HEK293 (cell line): Measurements from ENCODE around the gene KDM4C.

Source experiments
- CTCF ChIA-PET: fragments of 350-600 bp; formaldehyde crosslinking; extraction: SDS; loops from one replicate; lab custom pipeline; 2021; ENCODE audit warnings: antibody characterized with exemption; lab: Yijun Ruan, JAX
- POLR2A ChIA-PET: fragments of 300-600 bp; formaldehyde crosslinking; extraction: SDS; loops from one replicate; lab custom pipeline; 2020; ENCODE audit warnings: antibody characterized with exemption, inconsistent platforms; lab: Yijun Ruan, JAX
- H3K27ac ChIP-seq: fragments of 200-500 bp; sonication (Bioruptor generic); 2 replicates; pipeline ENCODE4 v1.5.1; 2014; ENCODE audit warnings: low read depth, low read length, control low read depth, inconsistent platforms; ENCODE audit errors: extremely low read depth
- H3K36me3 ChIP-seq, 2 experiments: fragments of 200-500 bp in 1 of 2; sonication (Bioruptor generic) in 1 of 2; 1 replicate in 1 of 2; 2 replicates in 1 of 2; pipeline ENCODE4 v1.5.1; 2014 to 2017; ENCODE audit warnings: inconsistent platforms in 2 of 2, low read length in 2 of 2; ENCODE audit not compliant: control insufficient read depth in 2 of 2, insufficient read depth in 1 of 2
- H3K4me1 ChIP-seq: fragments of 200-500 bp; sonication (Bioruptor generic); 2 replicates; pipeline ENCODE4 v1.5.1; 2014; ENCODE audit warnings: mild to moderate bottlenecking, low read length, inconsistent platforms; ENCODE audit not compliant: control insufficient read depth, insufficient read depth
- H3K4me3 ChIP-seq: 2 replicates; pipeline ENCODE4 v1.5.1; 2011; ENCODE audit warnings: low read depth, mild to moderate bottlenecking, control low read depth, low read length, moderate library complexity
- H3K9me3 ChIP-seq: fragments of 200-500 bp; sonication (Bioruptor generic); 2 replicates; pipeline ENCODE4 v1.5.1; 2014; ENCODE audit warnings: low read depth, low read length, inconsistent platforms; ENCODE audit not compliant: control insufficient read depth, insufficient read depth
- OSR2 ChIP-seq: fragments of 450-650 bp; formaldehyde crosslinking; IDR thresholded peaks from 2 replicates; pipeline ENCODE4 v1.5.1; 2016; ENCODE audit warnings: missing biosample characterization, missing genetic modification characterization
- SETDB1 ChIP-seq: IDR thresholded peaks from one replicate; pipeline ENCODE4 v1.6.1; 2017; ENCODE audit warnings: mild to moderate bottlenecking, low read length, moderate library complexity, mixed read lengths; ENCODE audit not compliant: insufficient read length
- ZBTB1 ChIP-seq: fragments of 450-650 bp; formaldehyde crosslinking; IDR thresholded peaks from 2 replicates; pipeline ENCODE4 v1.5.1; 2016; ENCODE audit warnings: missing biosample characterization, missing genetic modification characterization
- ZFP41 ChIP-seq: fragments of 450-650 bp; formaldehyde crosslinking; IDR thresholded peaks from 2 replicates; pipeline ENCODE4 v1.5.1; 2016; ENCODE audit warnings: missing biosample characterization, missing genetic modification characterization, borderline replicate concordance
- ZNF433 ChIP-seq: fragments of 450-650 bp; formaldehyde crosslinking; IDR thresholded peaks from 2 replicates; pipeline ENCODE4 v1.5.1; 2016; ENCODE audit warnings: missing biosample characterization, missing genetic modification characterization, low read depth
- ZNF585B ChIP-seq: fragments of 450-650 bp; formaldehyde crosslinking; IDR thresholded peaks from 2 replicates; pipeline ENCODE4 v1.5.1; 2016; ENCODE audit warnings: missing biosample characterization, missing genetic modification characterization
- ZNF658 ChIP-seq: fragments of 450-650 bp; formaldehyde crosslinking; IDR thresholded peaks from 2 replicates; pipeline ENCODE4; 2016; ENCODE audit warnings: missing biosample characterization, missing genetic modification characterization
- ZNF837 ChIP-seq: fragments of 450-650 bp; formaldehyde crosslinking; IDR thresholded peaks from 2 replicates; pipeline ENCODE4 v1.5.1; 2016; ENCODE audit warnings: missing biosample characterization, missing genetic modification characterization
- TF ChIP-seq, protein P1 (sequence below): fragments of 450-650 bp; formaldehyde crosslinking; IDR thresholded peaks from 2 replicates; pipeline ENCODE4 v1.5.1; 2016; ENCODE audit warnings: missing biosample characterization, missing genetic modification characterization
- TF ChIP-seq, protein P2 (sequence below): fragments of 450-650 bp; formaldehyde crosslinking; conservative IDR thresholded peaks from 2 replicates; pipeline ENCODE4 v1.5.1; 2016; ENCODE audit warnings: low read depth, missing biosample characterization, missing genetic modification characterization

The KDM4C gene

GRCh38 chr9:7097785-7098752 is 340.3 kb downstream of the KDM4C start (continued):
- TF ChIP-seq ZNF837 (tag by site-specific recombination) (no peak), ZNF433 (tag by site-specific recombination) (no peak), ZBTB1 (tag by site-specific recombination) (no peak)

DNA sequence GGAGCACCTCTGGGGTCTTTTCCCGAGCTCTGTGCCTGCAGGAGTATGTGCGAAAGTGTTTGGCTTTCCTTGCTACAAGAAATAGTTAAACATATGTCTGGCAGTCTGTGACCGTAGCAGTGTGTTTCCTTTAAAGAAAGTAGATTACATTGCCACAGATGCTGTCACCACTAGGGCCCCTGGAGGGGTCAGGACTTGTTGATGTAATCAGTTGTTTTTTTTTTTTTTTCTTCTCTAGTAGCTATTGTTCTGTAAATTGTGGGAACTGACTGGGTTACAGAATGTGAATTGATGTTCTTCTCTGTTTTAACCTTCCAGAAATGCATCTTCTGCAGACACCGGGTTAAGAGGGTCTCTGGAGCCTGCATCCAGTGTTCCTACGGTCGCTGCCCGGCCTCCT is 345.6 kb downstream of the KDM4C start:
- H3K9me3 ChIP-seq: no peaks in the 10 kb centered on the region
- no peak overlapping the region for H3K4me3 ChIP-seq
- CTCF ChIA-PET: interaction anchor here (0.7 kb wide), 3 partner anchors 23 to 436 kb away, joined by 4 to 5 read pairs (median 4); no protein-coding TSS in a partner anchor
- H3K27ac ChIP-seq: no peak overlapping the region
- no peaks in the 10 kb centered on the region; the same call in 1 of the 2 replicates for H3K4me1 ChIP-seq
- TF ChIP-seq ZNF585B (tag by site-specific recombination): peak; percentile 61
- TF ChIP-seq, protein P1, sequence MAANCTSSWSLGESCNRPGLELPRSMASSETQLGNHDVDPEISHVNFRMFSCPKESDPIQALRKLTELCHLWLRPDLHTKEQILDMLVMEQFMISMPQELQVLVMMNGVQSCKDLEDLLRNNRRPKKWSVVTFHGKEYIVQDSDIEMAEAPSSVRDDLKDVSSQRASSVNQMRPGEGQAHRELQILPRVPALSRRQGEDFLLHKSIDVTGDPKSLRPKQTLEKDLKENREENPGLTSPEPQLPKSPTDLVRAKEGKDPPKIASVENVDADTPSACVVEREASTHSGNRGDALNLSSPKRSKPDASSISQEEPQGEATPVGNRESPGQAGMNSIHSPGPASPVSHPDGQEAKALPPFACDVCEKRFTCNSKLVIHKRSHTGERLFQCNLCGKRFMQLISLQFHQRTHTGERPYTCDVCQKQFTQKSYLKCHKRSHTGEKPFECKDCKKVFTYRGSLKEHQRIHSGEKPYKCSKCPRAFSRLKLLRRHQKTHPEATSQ (tag by site-specific recombination): no peak
- POLR2A ChIA-PET: interaction anchor here (0.7 kb wide), 1 partner anchor 19 kb away, joined by 4 read pairs; no protein-coding TSS in a partner anchor
- no peaks in the 10 kb centered on the region for H3K36me3 ChIP-seq

- H3K27ac ChIP-seq: no peak overlapping the region
- ChIA-PET CTCF (interaction anchor here (0.7 kb wide), 2 partner anchors 146 to 436 kb away, joined by 4 read pairs; no protein-coding TSS in a partner anchor), POLR2A (no interaction called here)
- no peaks in the 10 kb centered on the region for H3K9me3 ChIP-seq
- H3K4me1 ChIP-seq: no peaks in the 10 kb centered on the region; the same call in 1 of the 2 replicates
- H3K36me3 ChIP-seq: no peaks in the 10 kb centered on the region
- no peak overlapping the region for H3K4me3 ChIP-seq
- TF ChIP-seq ZBTB1 (tag by site-specific recombination) (no peak), ZNF658 (tag by site-specific recombination) (no peak), SETDB1 (peak; percentile 85), OSR2 (tag by site-specific recombination) (no peak)
- TF ChIP-seq, protein P2, sequence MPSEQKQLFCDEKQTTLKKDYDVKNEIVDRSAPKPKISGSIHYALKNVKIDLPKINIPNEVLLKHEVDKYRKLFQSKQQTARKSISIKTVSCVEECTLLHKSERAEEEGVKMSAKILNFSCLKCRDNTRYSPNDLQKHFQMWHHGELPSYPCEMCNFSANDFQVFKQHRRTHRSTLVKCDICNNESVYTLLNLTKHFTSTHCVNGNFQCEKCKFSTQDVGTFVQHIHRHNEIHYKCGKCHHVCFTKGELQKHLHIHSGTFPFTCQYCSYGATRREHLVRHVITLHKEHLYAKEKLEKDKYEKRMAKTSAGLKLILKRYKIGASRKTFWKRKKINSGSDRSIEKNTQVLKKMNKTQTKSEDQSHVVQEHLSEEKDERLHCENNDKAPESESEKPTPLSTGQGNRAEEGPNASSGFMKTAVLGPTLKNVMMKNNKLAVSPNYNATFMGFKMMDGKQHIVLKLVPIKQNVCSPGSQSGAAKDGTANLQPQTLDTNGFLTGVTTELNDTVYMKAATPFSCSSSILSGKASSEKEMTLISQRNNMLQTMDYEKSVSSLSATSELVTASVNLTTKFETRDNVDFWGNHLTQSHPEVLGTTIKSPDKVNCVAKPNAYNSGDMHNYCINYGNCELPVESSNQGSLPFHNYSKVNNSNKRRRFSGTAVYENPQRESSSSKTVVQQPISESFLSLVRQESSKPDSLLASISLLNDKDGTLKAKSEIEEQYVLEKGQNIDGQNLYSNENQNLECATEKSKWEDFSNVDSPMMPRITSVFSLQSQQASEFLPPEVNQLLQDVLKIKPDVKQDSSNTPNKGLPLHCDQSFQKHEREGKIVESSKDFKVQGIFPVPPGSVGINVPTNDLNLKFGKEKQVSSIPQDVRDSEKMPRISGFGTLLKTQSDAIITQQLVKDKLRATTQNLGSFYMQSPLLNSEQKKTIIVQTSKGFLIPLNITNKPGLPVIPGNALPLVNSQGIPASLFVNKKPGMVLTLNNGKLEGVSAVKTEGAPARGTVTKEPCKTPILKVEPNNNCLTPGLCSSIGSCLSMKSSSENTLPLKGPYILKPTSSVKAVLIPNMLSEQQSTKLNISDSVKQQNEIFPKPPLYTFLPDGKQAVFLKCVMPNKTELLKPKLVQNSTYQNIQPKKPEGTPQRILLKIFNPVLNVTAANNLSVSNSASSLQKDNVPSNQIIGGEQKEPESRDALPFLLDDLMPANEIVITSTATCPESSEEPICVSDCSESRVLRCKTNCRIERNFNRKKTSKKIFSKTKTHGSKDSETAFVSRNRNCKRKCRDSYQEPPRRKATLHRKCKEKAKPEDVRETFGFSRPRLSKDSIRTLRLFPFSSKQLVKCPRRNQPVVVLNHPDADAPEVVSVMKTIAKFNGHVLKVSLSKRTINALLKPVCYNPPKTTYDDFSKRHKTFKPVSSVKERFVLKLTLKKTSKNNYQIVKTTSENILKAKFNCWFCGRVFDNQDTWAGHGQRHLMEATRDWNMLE (tag by site-specific recombination): no peak
Observed at GRCh38 chr9:7103771-7104170, 346.0 kb downstream of the KDM4C start.

GRCh38 chr9:7104625-7105024 is 346.9 kb downstream of the KDM4C start:
- CTCF ChIA-PET: no interaction called here
- Histone ChIP-seq H3K4me1 (no peaks in the 10 kb centered on the region; the same call in 1 of the 2 replicates), H3K4me3 (no peak overlapping the region), H3K36me3 (no peaks in the 10 kb centered on the region), H3K27ac (no peak overlapping the region), H3K9me3 (no peaks in the 10 kb centered on the region)
- POLR2A ChIA-PET: no interaction called here
- TF ChIP-seq ZFP41: no peak
